HepG2 (cell line): ENCODE measurements around the gene TOM1L2. TPM values are rescaled to one million over a fixed set of nuclear protein-coding genes. Genes with fewer than 3 reads are reported as not detected.

Experiments used
- ATAC-seq: fragments of 200-7000 bp; cut with Tn5 transposase; 3 replicates; pipeline ENCODE4 v1.9.1; 2020; ENCODE audit warnings: mild to moderate bottlenecking, moderate library complexity
- BruUV-seq: library from RNA; stranded (reverse); fragments of 400-500 nt; replicated peaks from 2 replicates; lab custom pipeline; 2021; lab: Mats Ljungman, UMichigan
- CTCF ChIA-PET: fragments of 300-600 bp; formaldehyde crosslinking; extraction: SDS; loops from one replicate; lab custom pipeline; 2021; ENCODE audit warnings: low total read pairs, inconsistent platforms, low intra/inter-chr PET ratio; lab: Yijun Ruan, JAX
- POLR2A ChIA-PET: fragments of 350-600 bp; sonication (Branson Sonifier 250); formaldehyde crosslinking; loops from one replicate; lab custom pipeline; 2020; ENCODE audit warnings: antibody characterized with exemption, inconsistent platforms; lab: Yijun Ruan, JAX
- DNase-seq: peaks from one replicate; pipeline ENCODE4 v3.0.0-alpha.2; 2015; ENCODE audit warnings: low spot score
- FAIRE-seq: peaks from 3 replicates; lab custom pipeline; 2011; peaks lifted over from hg19 to GRCh38; lab: Jason Lieb, UNC
- H2AFZ ChIP-seq: one replicate; pipeline ENCODE4 v1.6.1; 2011; ENCODE audit warnings: low read length, inconsistent platforms
- H3K27ac ChIP-seq: fragments of 300-600 bp; 3 replicates; pipeline ENCODE4 v1.8.0; 2011; ENCODE audit warnings: mixed run types, mild to moderate bottlenecking, mixed read lengths, low read length, inconsistent platforms; ENCODE audit not compliant: insufficient read depth; ENCODE audit errors: extremely low read length
- H3K27me3 ChIP-seq, 2 experiments: fragments of 200-600 bp in 1 of 2; 2 replicates in 1 of 2; 3 replicates in 1 of 2; pipeline versions ENCODE4 v1.6.0 to v1.8.0; 2011; ENCODE audit warnings: low read length in 2 of 2, mild to moderate bottlenecking in 2 of 2, moderate library complexity in 2 of 2, inconsistent platforms in 1 of 2; ENCODE audit not compliant: insufficient read depth in 2 of 2, control insufficient read depth in 1 of 2
- H3K36me3 ChIP-seq, 2 experiments: fragments of 200-600 bp in 1 of 2; replicated peaks in 1 of 2; 2 replicates in 1 of 2; 3 replicates in 1 of 2; pipeline versions ENCODE4 v1.5.1 to v1.8.0; 2011; ENCODE audit warnings: low read length in 2 of 2, inconsistent platforms in 1 of 2; ENCODE audit not compliant: insufficient read depth in 2 of 2, control insufficient read depth in 1 of 2
- H3K4me1 ChIP-seq: 2 replicates; pipeline ENCODE4 v1.5.1; 2012; ENCODE audit warnings: low read length, inconsistent platforms; ENCODE audit not compliant: insufficient read depth
- H3K4me2 ChIP-seq: 2 replicates; pipeline ENCODE4 v1.6.0; 2011; ENCODE audit warnings: low read depth, low read length, inconsistent platforms
- H3K4me3 ChIP-seq, 3 experiments: fragments of 200-600 bp in 1 of 3; sonication (generic), shearing (Covaris generic) in 1 of 3; replicated peaks in 1 of 3; 2 replicates each; pipeline ENCODE4 v1.5.1; 2011 to 2016; ENCODE audit warnings: low read length in 3 of 3, inconsistent platforms in 2 of 3, low read depth in 2 of 3, mild to moderate bottlenecking in 2 of 3, control low read depth in 1 of 3, mixed read lengths in 1 of 3; ENCODE audit not compliant: insufficient read depth in 1 of 3
- H3K79me2 ChIP-seq: one replicate; pipeline ENCODE4 v1.6.1; 2011; ENCODE audit warnings: low read length, inconsistent platforms; ENCODE audit not compliant: insufficient read depth
- H3K9ac ChIP-seq: 2 replicates; pipeline ENCODE4 v1.6.0; 2011; ENCODE audit warnings: mild to moderate bottlenecking, low read depth, low read length, inconsistent platforms; ENCODE audit not compliant: insufficient read depth
- H3K9me3 ChIP-seq: 2 replicates; pipeline ENCODE4 v1.5.1; 2012; ENCODE audit warnings: mild to moderate bottlenecking, low read length
- H4K20me1 ChIP-seq: 2 replicates; pipeline ENCODE4 v1.6.0; 2011; ENCODE audit warnings: inconsistent platforms, mild to moderate bottlenecking, low read length, moderate library complexity; ENCODE audit not compliant: insufficient read depth
- ARID2 ChIP-seq: sonication (generic); formaldehyde crosslinking; IDR thresholded peaks from 2 replicates; pipeline ENCODE4 v1.8.1; 2022; ENCODE audit warnings: mild to moderate bottlenecking, missing genetic modification reagents, borderline replicate concordance
- KLF15 ChIP-seq: sonication (generic); formaldehyde crosslinking; IDR thresholded peaks from 2 replicates; pipeline ENCODE4 v1.8.1; 2023; ENCODE audit warnings: borderline replicate concordance, mild to moderate bottlenecking, inconsistent platforms, missing genetic modification reagents, mixed read lengths
- NR2F6 ChIP-seq, 2 experiments: IDR thresholded peaks; 2 replicates each; pipeline ENCODE4 v1.6.1; 2016; ENCODE audit warnings: antibody characterized with exemption in 1 of 2, mild to moderate bottlenecking in 1 of 2
- PAX8 ChIP-seq: sonication (generic); formaldehyde crosslinking; IDR thresholded peaks from 2 replicates; pipeline ENCODE4 v1.8.0; 2022; ENCODE audit warnings: mild to moderate bottlenecking, missing genetic modification reagents, borderline replicate concordance
- SIN3B ChIP-seq: fragments of 150-350 bp; IDR thresholded peaks from 2 replicates; pipeline ENCODE4 v1.6.1; 2014; ENCODE audit warnings: low read length
- SMC3 ChIP-seq: IDR thresholded peaks from 2 replicates; pipeline ENCODE4 v1.6.1; 2011; ENCODE audit warnings: low read length, improper control_type of control experiment
- ZNF234 ChIP-seq: sonication (generic); formaldehyde crosslinking; conservative IDR thresholded peaks from 2 replicates; pipeline ENCODE4 v1.5.1; 2020; ENCODE audit warnings: mild to moderate bottlenecking, missing genetic modification reagents
- ZNF737 ChIP-seq: sonication (generic); formaldehyde crosslinking; IDR thresholded peaks from 2 replicates; pipeline ENCODE4 v1.5.0; 2020; ENCODE audit warnings: missing genetic modification reagents, mild to moderate bottlenecking, borderline replicate concordance
- WGBS: methylation state at CpG from one replicate; pipeline ENCODE4 v1.1.6; 2017; ENCODE audit warnings: low lambda C conversion rate; 5-methylcytosine and 5-hydroxymethylcytosine counted together
- in situ Hi-C: cut with HindIII; loops from 2 replicates; pipeline ENCODE4 v1.10.0; 2017; ENCODE audit warnings: low pct_unique_long_range_greater_than_20kb; ENCODE audit not compliant: extremely low pct_ligation_motif_present
- intact Hi-C: fragments of 100-400 bp; cut with micrococcal nuclease; formaldehyde crosslinking; loops from one replicate; pipeline ENCODE4 v1.10.0; 2022; ENCODE audit not compliant: unreplicated experiment
- polyA plus RNA-seq, 8 experiments: library from polyadenylated mRNA; depleted of rRNA in 3 of 8; stranded (reverse) in 7 of 8; unstranded in 1 of 8; fragments of >200 nt; fragmentation: Illumina TruSeq in 4 of 8; extraction: Trizol in 4 of 8; gene quantifications; 2 replicates each; pipeline versions ENCODE4 v1.2.1 to v1.2.3, GENCODE V29; 2011 to 2016; ENCODE audit warnings: low read depth in 4 of 8, missing spikeins in 1 of 8, mixed read lengths in 1 of 8; ENCODE audit not compliant: insufficient read depth in 1 of 8
- total RNA-seq, 5 experiments: library from RNA; depleted of rRNA; stranded (reverse); fragments of >200 nt; fragmentation: Illumina TruSeq; extraction: Trizol; gene quantifications; 2 replicates each; pipeline ENCODE4 v1.2.3, GENCODE V29; 2016; ENCODE audit warnings: low read depth in 1 of 5
- TF ChIP-seq, protein P1 (sequence below): sonication (generic); formaldehyde crosslinking; IDR thresholded peaks from 2 replicates; pipeline ENCODE4 v1.4.0; 2020; ENCODE audit warnings: low read depth, mild to moderate bottlenecking, missing genetic modification reagents
- TF ChIP-seq, protein P2 (sequence below), 2 experiments: sonication (generic) in 1 of 2; formaldehyde crosslinking in 1 of 2; IDR thresholded peaks; 2 replicates each; pipeline versions ENCODE4 v1.4.0 to v1.6.1; 2016 to 2020; ENCODE audit warnings: borderline replicate concordance in 1 of 2, low read depth in 1 of 2, mild to moderate bottlenecking in 1 of 2, missing genetic modification reagents in 1 of 2
- TF ChIP-seq, protein P3 (sequence below): sonication (generic); formaldehyde crosslinking; IDR thresholded peaks from 2 replicates; pipeline ENCODE4 v1.4.0; 2020; ENCODE audit warnings: mild to moderate bottlenecking, missing genetic modification reagents
- TF ChIP-seq, protein P4 (sequence below): sonication (generic); formaldehyde crosslinking; IDR thresholded peaks from 2 replicates; pipeline ENCODE4 v1.4.0; 2020; ENCODE audit warnings: mild to moderate bottlenecking, missing genetic modification reagents
- TF ChIP-seq, protein P5 (sequence below): sonication (generic); formaldehyde crosslinking; IDR thresholded peaks from 2 replicates; pipeline ENCODE4 v1.5.0; 2020; ENCODE audit warnings: missing genetic modification reagents, mild to moderate bottlenecking, borderline replicate concordance

Gene TOM1L2
- total and polyA plus RNA-seq, 2 of the 13 experiments (the other 11 are each of a cell fraction or from before 2014, with no cell fraction given): 4.7 to 7.4 TPM

DNA sequence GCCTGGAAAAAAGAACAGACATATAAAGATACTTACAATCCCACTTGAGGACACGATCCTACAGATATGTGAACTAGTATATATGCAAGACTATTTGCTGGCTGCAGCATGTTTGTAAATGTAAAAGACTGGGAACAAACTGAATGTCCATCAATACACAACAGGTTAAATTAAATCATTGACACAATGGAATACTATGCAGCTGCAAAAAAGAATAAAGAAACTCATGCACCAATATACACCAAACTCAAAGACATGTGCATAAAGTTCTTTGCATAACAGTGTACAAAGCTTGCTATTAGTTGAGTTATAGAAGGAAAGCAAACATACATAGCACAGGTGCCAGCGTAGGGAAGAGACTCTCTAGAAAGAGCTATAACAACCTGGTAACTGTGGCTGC lies 73.5 kb downstream of the TOM1L2 start:
- no peaks in the 10 kb centered on the region for H3K9me3 ChIP-seq
- 94% methylated on average over 2 of the region's 2 CpGs for WGBS
- H2AFZ ChIP-seq: no peak overlapping the region
- no peak overlapping the region for H3K27ac ChIP-seq
- CTCF ChIA-PET: no interaction called here
- H3K9ac ChIP-seq: no peak overlapping the region
- FAIRE-seq (no peak), DNase-seq (no peak), ATAC-seq (no peak)
- TF ChIP-seq ARID2 (CRISPR knock-in tag): no peak
- TF ChIP-seq SMC3: no peak
- no peak for TF ChIP-seq ZNF234 (CRISPR knock-in tag)
- TF ChIP-seq, protein P1, sequence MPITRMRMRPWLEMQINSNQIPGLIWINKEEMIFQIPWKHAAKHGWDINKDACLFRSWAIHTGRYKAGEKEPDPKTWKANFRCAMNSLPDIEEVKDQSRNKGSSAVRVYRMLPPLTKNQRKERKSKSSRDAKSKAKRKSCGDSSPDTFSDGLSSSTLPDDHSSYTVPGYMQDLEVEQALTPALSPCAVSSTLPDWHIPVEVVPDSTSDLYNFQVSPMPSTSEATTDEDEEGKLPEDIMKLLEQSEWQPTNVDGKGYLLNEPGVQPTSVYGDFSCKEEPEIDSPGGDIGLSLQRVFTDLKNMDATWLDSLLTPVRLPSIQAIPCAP: no peak
- TF ChIP-seq KLF15 (CRISPR knock-in tag): no peak
- TF ChIP-seq, protein P2, sequence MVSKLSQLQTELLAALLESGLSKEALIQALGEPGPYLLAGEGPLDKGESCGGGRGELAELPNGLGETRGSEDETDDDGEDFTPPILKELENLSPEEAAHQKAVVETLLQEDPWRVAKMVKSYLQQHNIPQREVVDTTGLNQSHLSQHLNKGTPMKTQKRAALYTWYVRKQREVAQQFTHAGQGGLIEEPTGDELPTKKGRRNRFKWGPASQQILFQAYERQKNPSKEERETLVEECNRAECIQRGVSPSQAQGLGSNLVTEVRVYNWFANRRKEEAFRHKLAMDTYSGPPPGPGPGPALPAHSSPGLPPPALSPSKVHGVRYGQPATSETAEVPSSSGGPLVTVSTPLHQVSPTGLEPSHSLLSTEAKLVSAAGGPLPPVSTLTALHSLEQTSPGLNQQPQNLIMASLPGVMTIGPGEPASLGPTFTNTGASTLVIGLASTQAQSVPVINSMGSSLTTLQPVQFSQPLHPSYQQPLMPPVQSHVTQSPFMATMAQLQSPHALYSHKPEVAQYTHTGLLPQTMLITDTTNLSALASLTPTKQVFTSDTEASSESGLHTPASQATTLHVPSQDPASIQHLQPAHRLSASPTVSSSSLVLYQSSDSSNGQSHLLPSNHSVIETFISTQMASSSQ (IDR thresholded peaks at IDR 0.05; ENCODE audit: low read depth): no peak
- TF ChIP-seq, protein P2 (CRISPR knock-in tag; IDR thresholded peaks at IDR 0.05; ENCODE audit: borderline replicate concordance): no peak
- TF ChIP-seq NR2F6 (IDR thresholded peaks at IDR 0.05): no peak
- no peak for TF ChIP-seq NR2F6 (CRISPR knock-in tag; IDR thresholded peaks at IDR 0.05)
- TF ChIP-seq PAX8 (CRISPR knock-in tag): no peak
- TF ChIP-seq, protein P3, sequence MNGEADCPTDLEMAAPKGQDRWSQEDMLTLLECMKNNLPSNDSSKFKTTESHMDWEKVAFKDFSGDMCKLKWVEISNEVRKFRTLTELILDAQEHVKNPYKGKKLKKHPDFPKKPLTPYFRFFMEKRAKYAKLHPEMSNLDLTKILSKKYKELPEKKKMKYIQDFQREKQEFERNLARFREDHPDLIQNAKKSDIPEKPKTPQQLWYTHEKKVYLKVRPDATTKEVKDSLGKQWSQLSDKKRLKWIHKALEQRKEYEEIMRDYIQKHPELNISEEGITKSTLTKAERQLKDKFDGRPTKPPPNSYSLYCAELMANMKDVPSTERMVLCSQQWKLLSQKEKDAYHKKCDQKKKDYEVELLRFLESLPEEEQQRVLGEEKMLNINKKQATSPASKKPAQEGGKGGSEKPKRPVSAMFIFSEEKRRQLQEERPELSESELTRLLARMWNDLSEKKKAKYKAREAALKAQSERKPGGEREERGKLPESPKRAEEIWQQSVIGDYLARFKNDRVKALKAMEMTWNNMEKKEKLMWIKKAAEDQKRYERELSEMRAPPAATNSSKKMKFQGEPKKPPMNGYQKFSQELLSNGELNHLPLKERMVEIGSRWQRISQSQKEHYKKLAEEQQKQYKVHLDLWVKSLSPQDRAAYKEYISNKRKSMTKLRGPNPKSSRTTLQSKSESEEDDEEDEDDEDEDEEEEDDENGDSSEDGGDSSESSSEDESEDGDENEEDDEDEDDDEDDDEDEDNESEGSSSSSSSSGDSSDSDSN (CRISPR knock-in tag): no peak
- TF ChIP-seq, protein P4, sequence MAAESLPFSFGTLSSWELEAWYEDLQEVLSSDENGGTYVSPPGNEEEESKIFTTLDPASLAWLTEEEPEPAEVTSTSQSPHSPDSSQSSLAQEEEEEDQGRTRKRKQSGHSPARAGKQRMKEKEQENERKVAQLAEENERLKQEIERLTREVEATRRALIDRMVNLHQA (CRISPR knock-in tag): no peak
- no peak for TF ChIP-seq SIN3B
- TF ChIP-seq ZNF737 (CRISPR knock-in tag): no peak
- TF ChIP-seq, protein P5, sequence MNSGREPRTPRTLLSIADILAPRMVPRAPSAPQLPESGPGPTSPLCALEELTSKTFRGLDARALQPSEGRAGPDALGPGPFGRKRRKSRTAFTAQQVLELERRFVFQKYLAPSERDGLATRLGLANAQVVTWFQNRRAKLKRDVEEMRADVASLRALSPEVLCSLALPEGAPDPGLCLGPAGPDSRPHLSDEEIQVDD (CRISPR knock-in tag): no peak
- intact Hi-C loops: no loop called here
- H4K20me1 ChIP-seq: no peaks in the 10 kb centered on the region
- peaks cover 59% of the 10 kb centered on the region for H3K4me1 ChIP-seq
- in situ Hi-C loops: loop anchor here (10.0 kb wide), 1 partner anchor 136 kb away; the partner anchor contains the start of genes ATPAF2 and GID4
- H3K4me2 ChIP-seq: no peak overlapping the region
- no TSS peak for BruUV-seq
- no peaks in the 10 kb centered on the region for H3K27me3 ChIP-seq
- 0 out of 5 replicates have a peak, but pooled peaks cover 0 to 2% of the 10 kb centered on the region in 2 experiments for H3K36me3 ChIP-seq
- POLR2A ChIA-PET: no interaction called here
- no peaks in the 10 kb centered on the region for H3K79me2 ChIP-seq
- H3K4me3 ChIP-seq: no peak overlapping the region
